Measurements from ENCODE around the gene RAD51B. TPM values are rescaled to one million over a fixed set of nuclear protein-coding genes. Genes with fewer than 3 reads are reported as not detected.

Gene RAD51B
- total RNA-seq, 1 experiment from 2014 or later = 16.7 TPM

DNA sequence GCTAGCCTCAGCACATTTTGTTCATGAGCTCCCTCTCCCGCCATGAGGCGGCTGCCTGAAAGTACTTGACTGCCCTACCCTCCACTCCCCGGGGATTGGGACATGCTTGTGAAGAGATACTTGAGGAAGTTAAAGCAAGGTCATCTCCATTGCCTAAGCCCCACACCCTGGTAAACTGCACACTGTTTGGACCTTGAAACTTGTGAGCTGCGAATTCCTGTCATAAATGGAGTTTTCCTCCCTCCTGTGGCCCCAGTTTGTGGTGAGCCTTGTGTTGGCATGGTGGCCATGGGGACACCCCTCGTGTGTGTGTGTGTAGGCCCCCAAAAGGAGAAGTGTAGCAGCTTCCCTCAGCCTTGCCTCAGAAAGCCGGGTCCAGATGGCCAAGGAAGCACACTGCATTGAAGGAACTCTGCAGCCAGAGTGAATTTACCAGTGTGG lies 577.8 kb downstream of the RAD51B start:
- H3K4me3 Mint-ChIP-seq = no peak overlapping the region
- Histone ChIP-seq H4K91ac (ENCODE audit: insufficient read length, low read depth, low read length) (no peak overlapping the region), H3K23ac (ENCODE audit: insufficient read length, low read depth, low read length) (no peak overlapping the region), H3T11ph (ENCODE audit: low read length) (no peak overlapping the region), H3K9ac (ENCODE audit: extremely low read depth, insufficient read length, low read length) (no peak overlapping the region), H2BK12ac (ENCODE audit: insufficient read length, low read depth, low read length) (no peak overlapping the region), H4K20me1 (ENCODE audit: control insufficient read depth, insufficient read depth, insufficient read length) (no peaks in the 10 kb centered on the region), H3K79me2 (ENCODE audit: insufficient read depth, low read length) (no peaks in the 10 kb centered on the region), H4K5ac (ENCODE audit: insufficient read length, low read depth, low read length) (no peak overlapping the region), H4K8ac (replicated peaks; ENCODE audit: insufficient read length, low read depth, low read length) (no peak overlapping the region), H3K4me2 (ENCODE audit: insufficient read depth, insufficient read length, low read length) (no peak overlapping the region), H3K23me2 (ENCODE audit: insufficient read length, low read depth, low read length, poor library complexity, severe bottlenecking) (peaks cover 2% of the 10 kb centered on the region), H3K14ac (ENCODE audit: insufficient read depth, low read length) (no peak overlapping the region; the same call in 1 of the 2 replicates), H2BK20ac (ENCODE audit: low read depth, low read length, poor library complexity, severe bottlenecking) (no peak overlapping the region), H2BK15ac (ENCODE audit: low read depth, low read length) (no peak overlapping the region), H2BK5ac (ENCODE audit: insufficient read length, low read length) (no peak overlapping the region), H3K27ac (ENCODE audit: insufficient read length, low read depth, low read length) (no peak overlapping the region), H3K9me3 (ENCODE audit: control insufficient read depth, low read depth, low read length) (no peaks in the 10 kb centered on the region), H3K4ac (ENCODE audit: low read depth, low read length) (no peak overlapping the region), H2AFZ (ENCODE audit: low read length) (no peak overlapping the region), H3K27me3 (ENCODE audit: insufficient read depth, low read length) (no peaks in the 10 kb centered on the region), H3K79me1 (ENCODE audit: insufficient read depth, low read depth, low read length, poor library complexity, severe bottlenecking) (no peaks in the 10 kb centered on the region), H2BK120ac (ENCODE audit: low read depth, low read length, poor library complexity, severe bottlenecking) (no peak overlapping the region), H2AK5ac (ENCODE audit: insufficient read length, low read length) (no peak overlapping the region), H3K18ac (ENCODE audit: insufficient read length, low read depth, low read length) (no peak overlapping the region), H3K4me1 (ENCODE audit: insufficient read depth, low read length) (peaks cover 15% of the 10 kb centered on the region), H3K56ac (ENCODE audit: insufficient read length, low read depth, low read length) (no peak overlapping the region)
- no peaks in the 10 kb centered on the region; the same call in 1 of the 2 replicates for H3K27me3 Mint-ChIP-seq (ENCODE audit: low read depth)
- H3K9me3 Mint-ChIP-seq = no peaks in the 10 kb centered on the region
- DNase-seq = no peak
- no peak overlapping the region for H3K27ac Mint-ChIP-seq
- no CpG with 5 or more reads among the region's 6 CpGs for WGBS (ENCODE audit: extremely low coverage, insufficient read length, low lambda C conversion rate)
- H3K4me1 Mint-ChIP-seq = peaks cover 51 to 52% of the 10 kb centered on the region in 2 experiments
- TF ChIP-seq, protein P1, sequence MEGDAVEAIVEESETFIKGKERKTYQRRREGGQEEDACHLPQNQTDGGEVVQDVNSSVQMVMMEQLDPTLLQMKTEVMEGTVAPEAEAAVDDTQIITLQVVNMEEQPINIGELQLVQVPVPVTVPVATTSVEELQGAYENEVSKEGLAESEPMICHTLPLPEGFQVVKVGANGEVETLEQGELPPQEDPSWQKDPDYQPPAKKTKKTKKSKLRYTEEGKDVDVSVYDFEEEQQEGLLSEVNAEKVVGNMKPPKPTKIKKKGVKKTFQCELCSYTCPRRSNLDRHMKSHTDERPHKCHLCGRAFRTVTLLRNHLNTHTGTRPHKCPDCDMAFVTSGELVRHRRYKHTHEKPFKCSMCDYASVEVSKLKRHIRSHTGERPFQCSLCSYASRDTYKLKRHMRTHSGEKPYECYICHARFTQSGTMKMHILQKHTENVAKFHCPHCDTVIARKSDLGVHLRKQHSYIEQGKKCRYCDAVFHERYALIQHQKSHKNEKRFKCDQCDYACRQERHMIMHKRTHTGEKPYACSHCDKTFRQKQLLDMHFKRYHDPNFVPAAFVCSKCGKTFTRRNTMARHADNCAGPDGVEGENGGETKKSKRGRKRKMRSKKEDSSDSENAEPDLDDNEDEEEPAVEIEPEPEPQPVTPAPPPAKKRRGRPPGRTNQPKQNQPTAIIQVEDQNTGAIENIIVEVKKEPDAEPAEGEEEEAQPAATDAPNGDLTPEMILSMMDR (conservative IDR thresholded peaks at IDR 0.05) = no peak
- H3K36me3 Mint-ChIP-seq (ENCODE audit: insufficient read depth in 1 of 3, low read depth in 3 of 3) = no peaks in the 10 kb centered on the region
